GM12873 (cell line): ENCODE measurements around the gene HPS4.

ENCODE experiments used
- TF ChIP-seq, protein P1 (sequence below): IDR thresholded peaks from 2 replicates; pipeline ENCODE4 v1.5.1; 2012; ENCODE audit warnings: low read depth, mild to moderate bottlenecking, moderate library complexity, low read length, control low read depth; ENCODE audit not compliant: insufficient read depth; ENCODE audit errors: missing control alignments

Gene HPS4

DNA sequence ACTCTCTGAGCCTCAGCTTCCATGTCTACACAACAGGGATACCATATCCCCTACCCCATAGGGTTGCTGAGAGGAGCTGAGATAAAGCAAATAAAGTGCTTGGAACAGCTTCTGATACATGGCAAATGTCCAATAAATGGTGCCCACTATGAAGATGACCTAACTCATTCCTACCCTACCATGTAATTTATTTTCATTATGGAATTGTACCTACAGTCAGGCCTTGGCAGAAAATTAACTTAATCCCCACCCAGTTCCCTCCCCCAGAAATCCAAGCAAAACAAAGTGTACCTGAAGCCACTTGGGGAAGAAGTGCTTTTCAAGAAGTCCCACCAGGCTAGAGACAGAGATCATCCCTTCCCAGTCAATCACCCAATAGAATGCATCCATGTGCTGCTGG, 10.9 kb upstream of the HPS4 start:
- TF ChIP-seq, protein P1, sequence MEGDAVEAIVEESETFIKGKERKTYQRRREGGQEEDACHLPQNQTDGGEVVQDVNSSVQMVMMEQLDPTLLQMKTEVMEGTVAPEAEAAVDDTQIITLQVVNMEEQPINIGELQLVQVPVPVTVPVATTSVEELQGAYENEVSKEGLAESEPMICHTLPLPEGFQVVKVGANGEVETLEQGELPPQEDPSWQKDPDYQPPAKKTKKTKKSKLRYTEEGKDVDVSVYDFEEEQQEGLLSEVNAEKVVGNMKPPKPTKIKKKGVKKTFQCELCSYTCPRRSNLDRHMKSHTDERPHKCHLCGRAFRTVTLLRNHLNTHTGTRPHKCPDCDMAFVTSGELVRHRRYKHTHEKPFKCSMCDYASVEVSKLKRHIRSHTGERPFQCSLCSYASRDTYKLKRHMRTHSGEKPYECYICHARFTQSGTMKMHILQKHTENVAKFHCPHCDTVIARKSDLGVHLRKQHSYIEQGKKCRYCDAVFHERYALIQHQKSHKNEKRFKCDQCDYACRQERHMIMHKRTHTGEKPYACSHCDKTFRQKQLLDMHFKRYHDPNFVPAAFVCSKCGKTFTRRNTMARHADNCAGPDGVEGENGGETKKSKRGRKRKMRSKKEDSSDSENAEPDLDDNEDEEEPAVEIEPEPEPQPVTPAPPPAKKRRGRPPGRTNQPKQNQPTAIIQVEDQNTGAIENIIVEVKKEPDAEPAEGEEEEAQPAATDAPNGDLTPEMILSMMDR, result no peak

DNA sequence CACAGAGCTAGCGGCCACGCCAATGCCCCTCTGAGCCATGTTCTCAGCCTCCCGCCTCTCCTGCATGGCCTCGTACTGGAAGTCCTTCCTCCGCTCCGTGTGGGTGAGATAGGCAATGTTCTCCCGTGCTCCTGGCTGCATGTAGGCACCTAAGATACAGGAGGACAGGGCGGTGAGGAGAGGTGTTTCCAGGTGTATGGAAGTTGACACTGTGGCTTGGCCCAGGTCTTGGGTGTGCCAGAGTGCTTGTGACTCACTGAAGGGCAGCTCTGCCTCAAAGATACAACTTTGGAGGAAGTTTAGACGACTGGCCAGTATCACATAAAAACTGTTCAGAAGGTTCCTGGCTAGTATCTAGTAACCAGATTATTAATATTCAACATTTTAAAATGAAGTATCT, 8.6 kb upstream of the HPS4 start:
- TF ChIP-seq, protein P1, result no peak

DNA sequence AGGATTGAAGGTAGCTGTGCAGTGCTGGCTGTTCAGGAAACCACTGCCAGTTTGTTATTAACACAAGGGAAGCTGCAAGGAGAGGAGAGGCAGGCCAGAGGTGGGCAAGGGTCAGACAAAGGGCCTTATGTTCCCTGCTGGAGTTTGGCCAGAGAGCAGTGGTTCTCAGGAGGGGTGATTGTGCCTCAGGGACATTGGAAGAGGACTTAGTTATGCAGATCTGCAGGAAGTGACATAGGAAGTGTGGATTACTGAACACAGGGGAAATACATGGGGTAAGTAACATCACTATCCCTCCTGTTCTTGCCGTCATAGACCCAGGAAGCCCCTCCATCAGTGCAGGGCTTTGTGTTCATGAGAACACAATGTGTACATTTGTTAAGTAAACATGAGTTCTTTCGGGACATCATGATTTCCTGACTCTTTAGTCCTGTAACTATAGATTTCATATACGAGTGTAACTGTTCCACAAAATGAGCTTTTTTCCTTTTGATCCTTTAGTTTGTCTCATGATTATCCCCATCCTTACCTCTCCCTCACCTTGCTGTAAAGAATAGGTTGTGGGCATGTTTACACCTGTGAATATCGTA, 6.0 kb upstream of the HPS4 start:
- TF ChIP-seq, protein P1, result no peak

DNA sequence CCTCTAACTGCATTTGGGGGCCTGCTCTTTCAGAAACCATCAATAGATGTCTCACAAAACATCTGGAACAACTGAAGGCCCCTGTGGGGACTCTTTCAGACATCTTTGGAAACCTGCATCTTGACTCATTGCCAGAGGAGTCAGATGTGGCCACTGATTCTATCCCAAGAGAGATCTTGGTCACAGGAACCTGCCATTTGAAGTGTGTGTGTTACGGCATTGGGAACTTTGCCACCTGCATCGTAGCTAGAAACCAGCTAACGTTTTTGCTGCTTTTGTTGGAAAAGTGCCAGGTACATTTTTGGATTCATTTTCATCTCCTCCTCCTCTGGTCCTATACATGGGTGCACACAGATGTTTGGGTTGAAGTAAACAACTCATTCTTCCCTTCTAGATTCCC, 4.4 kb upstream of the HPS4 start:
- TF ChIP-seq, protein P1, result no peak

DNA sequence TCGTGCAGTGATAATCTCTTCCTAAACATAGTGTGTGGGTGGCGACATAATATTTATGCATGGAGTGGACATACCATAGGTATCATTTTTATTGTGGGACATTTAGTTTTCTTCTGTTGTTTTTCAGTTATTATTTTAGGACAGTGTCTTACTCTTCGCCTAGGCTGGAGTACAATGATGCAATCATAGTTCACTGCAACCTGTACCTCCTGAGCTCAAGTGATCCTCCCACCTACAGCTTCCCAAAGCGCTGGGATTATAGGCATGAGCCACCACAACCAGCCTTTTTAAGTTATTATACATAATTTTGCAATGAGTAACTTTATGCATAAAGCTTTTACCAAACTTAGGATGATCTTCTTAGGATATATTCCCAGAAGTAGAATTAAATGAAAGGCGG, 2.8 kb upstream of the HPS4 start:
- TF ChIP-seq, protein P1, result no peak

DNA sequence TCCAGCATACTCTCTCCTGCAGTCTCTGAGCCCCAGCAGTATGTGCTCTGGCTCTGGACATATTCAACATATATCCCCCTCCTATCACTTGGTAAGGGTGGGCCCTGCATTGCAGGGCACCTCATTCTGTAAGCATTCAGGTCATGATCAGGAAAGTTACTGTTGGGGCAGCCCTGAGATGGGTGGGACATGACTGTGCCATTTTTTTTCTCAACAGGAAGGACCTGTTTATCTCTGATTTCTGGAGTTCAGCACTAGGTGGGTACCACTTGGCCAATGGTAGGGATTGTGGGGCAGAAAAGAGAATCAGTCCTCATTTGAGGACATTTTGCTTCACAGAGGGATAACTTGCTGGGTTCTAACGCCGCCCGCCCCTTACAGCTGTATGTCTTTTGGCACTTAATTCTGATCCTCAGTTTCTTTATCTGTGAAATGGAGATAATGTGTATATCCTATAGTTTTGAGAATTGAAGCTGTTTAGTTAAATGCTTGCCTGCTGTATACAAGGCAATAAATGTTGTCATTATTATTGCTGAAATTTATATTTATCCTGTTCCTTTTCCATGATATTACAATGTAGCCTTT, 2.3 kb upstream of the HPS4 start:
- TF ChIP-seq, protein P1, result no peak

DNA sequence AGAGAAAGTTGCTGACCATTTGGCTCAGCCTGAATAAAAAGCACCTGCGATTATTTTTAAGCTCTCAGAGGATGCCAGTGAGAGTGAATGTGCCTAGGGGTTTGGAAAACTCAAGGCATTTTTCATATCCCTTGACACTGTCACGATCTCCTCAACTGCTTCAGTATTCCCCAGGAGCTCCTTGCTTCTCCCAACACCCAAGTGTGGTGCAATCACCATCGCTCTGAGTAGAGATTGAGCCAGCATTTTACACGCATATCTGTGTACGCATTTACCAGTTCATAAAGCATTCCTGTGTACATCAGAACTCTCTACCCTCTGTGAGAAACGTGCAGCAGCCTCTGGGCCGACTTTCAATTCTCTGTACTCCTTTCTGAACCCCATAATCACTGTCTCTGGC, 1.4 kb upstream of the HPS4 start:
- TF ChIP-seq, protein P1, result no peak

DNA sequence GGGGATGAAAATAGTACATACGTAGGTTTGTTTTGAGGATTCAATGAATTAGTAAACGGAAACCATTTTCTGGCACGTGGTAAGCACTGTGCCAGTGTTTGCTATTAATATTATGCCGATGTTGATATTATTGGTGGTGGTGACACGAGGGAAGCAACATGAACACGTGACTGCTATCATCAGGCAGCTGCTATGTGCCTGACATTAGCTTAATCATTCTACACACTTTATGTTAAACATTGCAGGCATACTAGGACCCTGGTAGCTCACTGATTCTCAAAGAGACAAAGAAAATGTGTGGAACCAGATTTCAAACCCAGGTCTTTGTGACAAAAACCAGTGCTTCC, 750 bp upstream of the HPS4 start:
- TF ChIP-seq, protein P1, result no peak
